ENCODE results near the gene GLRB.
"Not testable (repeated sequence)": the region's sequence is repeated elsewhere in the genome, so short reads cannot be mapped to it uniquely, and the experiment has no call there.

GLRB gene

DNA sequence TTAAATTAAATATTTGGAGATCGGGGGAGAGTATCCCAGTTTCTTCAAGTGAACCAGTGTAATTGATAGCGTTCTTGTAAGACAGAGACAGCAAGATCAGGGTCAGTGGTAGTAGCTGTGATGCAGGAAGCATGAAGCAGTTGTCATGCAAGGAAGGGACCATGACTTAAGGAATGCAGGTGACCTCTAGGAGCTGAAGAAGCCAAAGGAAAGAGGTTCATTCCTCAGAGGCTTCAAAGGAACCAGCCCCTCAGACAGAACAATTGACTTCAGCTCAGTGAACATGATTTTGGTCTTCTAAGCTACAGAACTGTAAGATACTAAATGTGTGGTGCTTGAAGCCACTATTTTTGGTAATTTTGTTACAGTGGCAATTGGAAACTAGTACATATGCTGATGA lies 51.6 kb downstream of the GLRB start:
- DNase-seq (ENCODE audit: low read depth, low spot score), result no peak

- DNase-seq (ENCODE audit: low read depth, low spot score), result peak; percentile 66
These were observed 52.4 kb downstream of the GLRB start for GRCh38 chr4:157128395-157128794.

DNA sequence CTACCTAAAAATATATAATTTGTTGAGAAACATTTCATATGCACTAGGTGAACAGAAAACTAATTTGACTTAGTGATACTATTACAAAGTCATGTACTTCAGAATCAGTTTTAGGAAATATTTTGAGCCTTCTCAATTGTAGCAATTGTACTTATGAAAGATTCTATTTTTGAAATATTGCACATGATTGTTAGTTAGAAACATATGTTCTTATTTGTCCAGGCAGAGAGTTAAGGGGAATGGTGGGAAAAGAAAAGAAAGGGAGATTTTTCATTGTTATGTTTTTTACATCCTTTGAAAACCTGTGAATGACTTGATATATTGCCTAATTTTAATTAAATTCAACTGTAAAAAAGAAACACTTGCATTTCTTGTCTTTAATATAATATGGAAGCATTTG lies 66.0 kb downstream of the GLRB start:
- no peak for DNase-seq (ENCODE audit: low read depth, low spot score)

- DNase-seq (ENCODE audit: low read depth, low spot score), result no peak
These were observed 67.4 kb downstream of the GLRB start for GRCh38 chr4:157143369-157143768.

DNA sequence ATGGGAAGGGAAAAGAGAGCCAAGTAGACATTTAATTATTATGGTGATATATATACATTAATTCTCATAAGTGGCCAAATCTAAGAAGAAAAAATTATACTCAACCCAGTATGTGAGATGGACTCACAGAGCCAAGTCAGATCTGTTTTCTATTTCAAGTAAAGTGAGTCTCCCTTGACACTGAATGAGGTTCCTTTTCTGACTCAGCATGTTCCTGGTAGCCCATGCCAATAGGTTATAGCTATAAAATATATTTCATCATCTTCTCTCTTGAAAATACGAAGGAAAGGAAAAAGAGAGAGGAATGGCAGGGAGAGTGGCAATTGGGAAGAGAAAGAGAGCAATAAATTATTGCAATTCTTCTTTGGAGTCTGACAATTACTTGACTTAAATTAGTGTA lies 75.8 kb downstream of the GLRB start:
- DNase-seq (ENCODE audit: low read depth, low spot score), result no peak

- DNase-seq (ENCODE audit: low read depth, low spot score), result no peak
These were observed 90.1 kb downstream of the GLRB start for GRCh38 chr4:157165935-157166610.

DNA sequence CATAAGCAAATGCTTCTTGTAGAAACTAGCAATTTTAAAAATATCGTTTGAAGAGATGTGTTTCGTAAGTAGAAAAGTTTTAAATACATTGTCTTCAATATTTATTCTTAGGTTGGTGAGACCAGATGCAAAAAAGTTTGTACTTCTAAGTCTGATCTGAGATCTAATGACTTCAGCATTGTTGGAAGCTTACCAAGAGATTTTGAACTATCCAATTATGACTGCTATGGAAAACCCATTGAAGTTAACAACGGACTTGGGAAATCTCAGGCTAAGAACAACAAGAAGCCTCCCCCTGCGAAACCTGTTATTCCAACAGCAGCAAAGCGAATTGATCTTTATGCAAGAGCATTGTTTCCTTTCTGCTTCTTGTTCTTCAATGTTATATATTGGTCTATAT lies 94.4 kb downstream of the GLRB start:
- DNase-seq (ENCODE audit: low read depth, low spot score), result peak; percentile 9

DNA sequence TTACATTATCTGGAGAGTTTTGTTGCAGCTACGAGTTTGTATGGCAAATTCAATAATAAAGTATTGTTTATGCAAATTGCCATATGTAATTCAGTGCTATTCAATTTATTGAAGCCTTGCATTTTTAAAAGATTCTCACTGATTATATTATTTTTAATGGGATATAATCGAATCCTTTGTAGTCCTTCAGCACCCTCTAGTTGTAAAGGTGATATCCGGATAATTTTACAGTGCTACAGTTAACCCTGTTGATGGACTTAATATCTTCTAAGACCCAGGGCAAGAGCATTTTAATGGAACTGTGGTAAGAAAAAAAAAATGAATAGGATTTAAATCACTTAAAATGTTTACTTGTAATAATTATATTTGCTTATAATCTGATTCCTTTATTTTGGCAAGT lies 96.1 kb downstream of the GLRB start:
- peak; percentile 15 for DNase-seq (ENCODE audit: low read depth, low spot score)

DNA sequence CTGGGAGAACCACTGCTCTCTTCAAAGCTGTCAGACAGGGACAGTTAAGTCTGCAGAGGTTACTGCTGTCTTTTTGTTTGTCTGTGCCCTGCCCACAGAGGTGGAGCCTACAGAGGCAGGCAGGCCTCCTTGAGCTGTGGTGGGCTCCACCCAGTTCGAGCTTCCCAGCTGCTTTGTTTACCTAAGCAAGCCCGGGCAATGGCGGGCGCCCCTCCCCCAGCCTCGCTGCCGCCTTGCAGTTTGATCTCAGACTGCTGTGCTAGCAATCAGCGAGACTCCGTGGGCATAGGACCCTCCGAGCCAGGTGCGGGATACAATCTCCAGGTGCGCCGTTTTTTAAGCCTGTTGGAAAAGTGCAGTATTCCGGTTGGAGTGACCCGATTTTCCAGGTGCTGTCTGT lies 104.3 kb downstream of the GLRB start:
- DNase-seq (ENCODE audit: low read depth, low spot score), result not testable (repeated sequence)

DNA sequence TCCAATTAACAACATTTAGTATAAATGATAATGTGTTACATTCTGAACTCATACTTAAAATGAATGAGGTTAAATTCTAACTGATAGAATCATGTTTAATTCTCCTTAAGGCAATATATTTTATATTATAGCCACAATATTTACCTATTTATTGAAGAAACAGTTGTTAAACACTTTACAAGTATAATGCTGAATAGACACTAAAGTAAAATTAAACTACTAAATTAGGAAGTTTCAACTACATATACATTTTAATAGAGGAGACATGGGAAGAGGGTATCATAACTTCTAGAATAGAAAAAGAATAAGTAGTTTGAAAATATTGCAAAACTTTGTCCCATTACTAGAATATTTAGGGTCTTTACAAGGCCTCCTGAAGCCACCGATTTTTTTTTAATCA lies 108.3 kb downstream of the GLRB start:
- DNase-seq (ENCODE audit: low read depth, low spot score), result no peak

DNA sequence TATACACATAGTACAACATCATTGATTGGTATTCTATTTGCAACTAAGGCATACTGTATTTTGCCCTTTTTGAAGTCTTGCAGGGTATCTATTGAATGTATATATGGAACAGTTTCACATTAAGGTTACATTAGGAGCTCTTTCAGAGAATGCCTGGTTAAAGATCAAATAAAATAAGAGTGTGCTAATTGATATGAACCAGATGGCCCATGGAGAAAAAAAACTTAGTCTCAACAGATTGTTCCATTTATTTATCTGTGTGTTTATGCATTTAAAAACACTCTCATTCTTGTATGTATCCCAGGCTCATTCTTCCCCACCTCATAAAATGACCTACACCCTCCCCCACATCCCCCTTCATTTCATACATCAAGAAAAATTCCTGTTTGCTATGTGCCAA lies 109.4 kb downstream of the GLRB start:
- no peak for DNase-seq (ENCODE audit: low read depth, low spot score)

GRCh38 chr4:157195374-157195773 lies 119.4 kb downstream of the GLRB start:
- no peak for DNase-seq (ENCODE audit: low read depth, low spot score)

DNA sequence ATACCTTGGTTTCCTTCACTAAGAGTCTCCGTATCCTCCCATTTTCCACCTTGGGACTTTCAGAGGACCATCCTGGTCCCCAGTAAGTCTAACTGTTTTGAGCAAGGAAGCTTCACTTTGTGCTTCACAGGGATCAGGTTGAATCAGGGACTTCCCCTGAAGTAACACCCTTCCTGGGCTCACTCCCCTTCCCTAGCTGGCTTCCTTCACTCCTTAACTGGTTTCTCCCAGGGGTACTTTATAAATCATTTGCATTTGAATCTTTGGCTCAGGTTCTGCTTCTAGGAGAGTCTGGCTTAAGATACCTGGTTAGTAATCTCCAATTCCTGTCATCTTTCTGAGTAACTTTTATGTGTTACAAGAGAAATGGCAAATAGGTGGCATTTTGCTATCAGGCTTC lies 120.1 kb downstream of the GLRB start:
- DNase-seq (ENCODE audit: low read depth, low spot score), result no peak

- no peak for DNase-seq (ENCODE audit: low read depth, low spot score)
These were observed 128.8 kb downstream of the GLRB start for GRCh38 chr4:157204634-157205244.

DNA sequence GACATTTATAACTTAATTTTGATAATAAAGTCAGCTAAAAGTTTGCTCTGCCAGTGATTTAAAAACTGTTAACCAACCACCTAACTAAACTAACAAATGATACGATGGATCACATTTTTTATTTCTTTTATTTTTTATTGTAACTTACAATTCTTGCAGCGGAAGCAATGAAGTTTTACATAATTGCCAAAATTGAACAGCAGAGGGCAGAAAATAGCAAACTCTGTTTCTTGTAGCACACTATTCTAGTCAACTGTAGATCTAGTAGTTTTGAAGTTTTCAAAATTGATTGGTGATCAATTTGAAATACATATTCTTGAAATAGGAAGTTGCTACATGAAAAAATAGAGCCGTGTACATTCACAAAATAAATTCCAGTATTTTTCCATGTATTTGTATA lies 141.8 kb downstream of the GLRB start:
- peak; percentile 42 for DNase-seq (ENCODE audit: low read depth, low spot score)

DNA sequence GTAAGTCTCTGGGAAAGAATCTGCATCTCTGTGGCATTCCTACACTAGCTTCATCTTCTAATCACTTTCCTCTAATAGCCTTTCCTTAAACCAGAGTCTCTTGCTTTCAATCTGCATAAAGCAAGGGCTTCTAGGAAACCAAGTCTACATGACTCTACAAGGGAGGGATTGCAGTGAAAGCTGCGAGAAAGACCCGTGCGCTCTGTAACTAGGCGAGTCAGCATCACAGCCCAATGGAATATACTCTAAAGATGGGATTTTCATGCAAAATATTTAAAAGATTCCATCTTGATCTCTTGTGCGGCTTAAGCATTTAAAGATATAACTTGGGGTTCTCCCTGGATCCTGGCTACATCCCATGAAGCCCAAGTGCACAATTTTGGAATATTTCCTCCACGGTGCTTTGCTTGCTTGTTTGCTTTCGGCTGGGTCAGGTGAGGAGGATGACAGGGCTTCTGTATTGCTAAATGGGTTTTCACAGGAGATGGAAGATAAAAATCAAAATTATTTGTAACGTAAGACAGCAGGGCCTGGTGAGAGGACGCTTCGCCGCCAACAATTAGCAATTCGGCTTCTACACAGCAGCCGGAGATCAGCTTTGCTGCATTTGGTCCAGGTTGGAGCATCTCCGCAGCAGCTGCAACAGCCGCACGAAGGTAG lies 143.9 kb downstream of the GLRB start:
- DNase-seq (ENCODE audit: low read depth, low spot score), result no peak

DNA sequence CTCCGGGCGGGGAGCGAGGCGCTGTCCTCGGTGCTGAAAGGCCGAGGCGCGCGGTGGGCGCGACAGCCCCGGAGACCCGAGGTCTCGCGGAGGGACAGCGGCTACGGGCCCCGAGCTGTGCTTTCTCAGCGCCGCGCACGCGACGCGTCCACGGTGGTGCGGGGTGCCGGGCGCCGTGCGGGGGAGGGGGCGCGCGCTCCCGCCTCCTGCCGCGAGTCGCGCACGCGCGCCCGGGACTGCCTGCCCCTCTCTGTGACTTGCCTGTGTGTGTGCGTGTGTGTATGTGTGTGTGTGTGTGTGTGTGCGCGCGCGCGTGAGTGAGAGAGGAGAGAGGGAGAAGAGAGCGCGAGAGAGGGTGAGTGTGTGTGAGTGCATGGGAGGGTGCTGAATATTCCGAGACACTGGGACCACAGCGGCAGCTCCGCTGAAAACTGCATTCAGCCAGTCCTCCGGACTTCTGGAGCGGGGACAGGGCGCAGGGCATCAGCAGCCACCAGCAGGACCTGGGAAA lies 144.5 kb downstream of the GLRB start, which contains the start of gene GRIA2:
Gene GRIA2, plus strand, starts transcription at position 358 of the 511 bp plus-strand sequence. CDS start 315 bp downstream, outside the sequence.
- DNase-seq (ENCODE audit: low read depth, low spot score), result peak; percentile 93

- no peak for DNase-seq (ENCODE audit: low read depth, low spot score)
These were observed 145.5 kb downstream of the GLRB start for GRCh38 chr4:157221426-157221894.

All from astrocyte of the hippocampus (primary cell).